Middle frontal gyrus (tissue), 1 donor: ENCODE results near the gene OR52E2.
"Not testable (repeated sequence)": the region's sequence is repeated elsewhere in the genome, so short reads cannot be mapped to it uniquely, and the experiment has no call there.

Source experiments
- DNase-seq: peaks from one replicate; pipeline ENCODE4 v3.0.0-alpha.2; 2015; ENCODE audit warnings: low spot score; ENCODE audit errors: extremely low spot score

The OR52E2 gene

DNA sequence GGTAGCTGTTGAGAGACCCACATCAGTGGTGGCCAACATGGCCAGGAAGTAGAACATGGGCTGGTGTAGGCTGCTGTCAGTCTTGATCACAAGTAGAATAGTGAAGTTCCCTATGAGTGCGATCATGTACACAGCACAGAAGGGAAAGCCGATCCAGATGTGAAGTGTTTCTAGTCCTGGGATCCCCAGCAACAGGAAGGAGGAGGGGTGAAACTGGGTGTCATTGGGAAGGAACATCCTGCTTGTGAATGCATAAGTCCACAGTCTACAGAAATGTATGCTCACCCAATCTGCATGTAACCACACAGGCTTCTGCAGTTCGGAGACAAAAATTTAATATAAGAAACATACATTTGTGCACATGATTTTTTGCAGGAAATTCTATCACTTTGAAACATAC lies at the start of gene OR52E2:
Gene OR52E2, minus strand, starts transcription at position 237 of the 400 bp plus-strand sequence. Its CDS starts 0 bp downstream, at position 237.
- DNase-seq = no peak

DNA sequence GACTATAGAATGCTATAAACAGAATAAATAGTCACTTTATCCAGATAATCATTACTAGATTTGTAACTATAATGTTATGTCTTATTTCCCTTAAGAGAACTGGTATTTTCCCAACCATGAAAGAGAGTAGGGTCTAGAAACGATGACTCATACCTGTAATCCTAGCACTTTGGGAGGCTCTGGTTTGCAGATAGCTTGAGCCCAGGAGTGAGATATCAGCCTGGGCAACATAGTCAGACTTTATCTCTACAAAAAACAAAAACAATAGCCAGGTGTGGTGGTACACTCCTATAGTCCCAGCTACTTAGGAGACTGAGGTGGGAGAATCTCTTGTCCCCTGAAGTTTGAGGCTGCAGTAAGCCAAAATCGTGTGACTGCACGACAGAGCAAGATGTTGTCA lies 47.9 kb upstream of the OR52E2 start:
- DNase-seq = no peak

DNA sequence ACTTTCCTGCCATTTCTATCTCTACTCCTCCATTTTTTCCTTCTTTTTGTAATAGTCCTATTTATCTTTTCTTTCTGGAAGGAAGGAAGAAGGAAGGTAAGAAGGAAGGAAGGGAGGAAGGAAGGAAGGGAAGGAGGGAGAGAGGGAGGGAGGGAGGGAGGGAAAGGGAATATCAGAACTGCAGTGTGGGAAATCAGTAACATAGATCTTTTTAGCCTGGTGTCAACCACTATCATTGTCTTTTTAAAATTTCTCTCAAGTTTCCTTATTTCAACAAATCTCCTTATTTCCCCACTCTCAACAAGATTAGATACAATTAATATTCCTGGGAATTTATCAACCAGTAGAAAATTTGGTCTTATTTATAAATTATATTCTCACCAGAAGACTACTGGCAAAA lies 43.6 kb upstream of the OR52E2 start:
- no peak for DNase-seq

DNA sequence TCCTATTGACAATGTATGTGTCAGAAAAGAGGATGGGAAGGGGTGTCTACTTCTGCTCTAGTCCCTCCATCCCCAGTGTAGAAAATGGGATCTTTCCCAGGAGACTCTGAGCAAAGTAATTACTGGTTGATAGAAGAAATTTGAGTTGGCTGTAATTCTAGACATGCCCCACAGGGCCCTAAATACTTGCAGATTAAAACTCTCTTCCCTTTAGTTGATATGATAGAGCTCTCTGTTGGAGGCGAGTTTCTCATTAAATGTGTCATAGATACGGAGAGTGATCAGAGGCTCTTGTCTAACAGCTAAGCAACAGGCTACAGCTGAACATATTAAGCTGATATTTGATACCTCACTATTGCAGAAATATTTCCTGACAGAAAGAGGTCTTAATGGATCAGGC lies 42.8 kb upstream of the OR52E2 start:
- no peak for DNase-seq

DNA sequence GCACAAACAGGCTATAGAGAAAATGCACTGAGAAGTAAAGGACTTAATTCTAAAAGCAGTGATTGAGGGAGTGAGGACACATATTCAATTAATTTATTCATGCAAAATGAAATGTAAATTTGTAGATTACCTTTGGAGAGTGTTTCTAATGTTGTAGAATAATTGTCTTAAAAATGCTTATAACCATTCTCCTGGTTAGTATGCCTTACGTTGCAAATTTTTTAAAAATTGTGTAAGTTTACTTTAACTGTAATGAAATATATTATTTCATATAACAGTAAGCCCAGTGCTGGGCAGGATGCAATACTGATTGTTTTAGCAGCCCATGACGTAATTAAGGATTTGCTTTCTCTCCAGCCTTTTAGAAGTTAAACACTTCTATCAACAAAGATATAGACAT lies 36.6 kb upstream of the OR52E2 start:
- no peak for DNase-seq

DNA sequence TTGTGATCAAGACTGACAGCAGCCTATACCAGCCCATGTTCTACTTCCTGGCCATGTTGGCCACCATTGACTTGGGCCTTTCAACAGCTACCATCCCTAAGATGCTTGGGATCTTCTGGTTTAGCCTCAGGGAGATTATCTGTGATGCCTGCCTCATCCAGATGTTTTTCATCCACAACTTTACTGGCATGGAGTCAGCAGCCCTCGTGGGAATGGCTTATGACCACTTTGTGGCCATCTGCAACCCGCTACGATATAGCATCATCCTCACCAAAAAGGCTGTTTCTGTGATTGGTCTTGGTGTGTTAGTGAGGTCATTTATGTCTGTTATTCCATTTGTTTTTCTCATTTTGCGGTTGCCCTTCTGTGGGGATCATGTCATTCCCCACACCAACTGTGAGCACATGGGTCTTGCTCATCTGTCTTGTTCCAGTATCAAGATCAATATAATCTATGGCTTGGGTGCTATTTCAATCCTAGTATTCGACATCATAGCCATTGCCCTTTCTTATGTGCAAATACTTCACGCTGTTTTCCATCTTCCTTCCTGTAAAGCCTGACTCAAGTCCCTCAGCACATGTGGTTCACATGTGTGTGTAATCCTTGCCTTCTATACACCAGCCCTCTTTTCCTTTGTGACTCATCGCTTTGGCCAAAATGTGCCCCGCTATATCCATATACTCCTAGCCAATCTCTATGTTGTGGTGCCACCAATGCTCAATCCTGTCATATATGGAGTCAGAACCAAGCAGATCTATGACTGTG lies 33.6 kb upstream of the OR52E2 start:
- no peak for DNase-seq

DNA sequence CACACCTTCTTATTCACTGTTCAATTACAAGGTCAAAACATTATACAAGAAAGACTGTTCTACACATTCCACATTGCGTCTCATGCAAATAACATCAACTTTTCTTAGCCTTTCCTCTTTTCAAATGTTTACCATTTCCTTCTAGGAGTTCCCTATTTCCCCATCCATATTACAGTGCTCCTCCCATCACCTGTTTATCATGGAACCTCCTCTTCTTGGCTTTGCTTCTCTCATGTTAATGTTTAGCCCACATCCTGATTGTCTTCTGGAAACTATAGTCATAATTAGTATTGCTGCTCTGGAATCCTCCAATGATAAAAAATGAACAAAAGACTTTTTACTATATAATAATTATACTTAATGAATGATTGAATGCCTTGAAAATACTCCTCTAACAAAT lies 31.2 kb upstream of the OR52E2 start:
- no peak for DNase-seq

DNA sequence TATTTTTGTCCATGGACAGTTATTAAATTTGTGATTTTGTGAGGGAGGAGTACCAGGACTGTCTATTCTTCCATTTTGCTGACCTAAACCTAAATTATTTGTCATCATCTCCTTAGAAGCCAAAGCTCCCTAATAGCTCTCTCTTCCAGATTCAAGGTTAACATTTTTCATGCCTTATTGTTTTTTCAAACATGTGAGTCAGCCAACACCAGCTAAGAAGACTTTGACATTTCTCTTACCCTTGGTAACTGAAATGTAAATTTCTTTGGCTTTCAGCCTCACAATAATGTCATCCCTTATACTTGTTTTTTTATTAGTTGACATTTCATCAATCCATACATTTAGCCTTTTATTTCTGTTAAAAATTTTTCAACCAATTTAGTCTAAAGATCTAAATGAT lies 29.1 kb upstream of the OR52E2 start:
- no peak for DNase-seq

DNA sequence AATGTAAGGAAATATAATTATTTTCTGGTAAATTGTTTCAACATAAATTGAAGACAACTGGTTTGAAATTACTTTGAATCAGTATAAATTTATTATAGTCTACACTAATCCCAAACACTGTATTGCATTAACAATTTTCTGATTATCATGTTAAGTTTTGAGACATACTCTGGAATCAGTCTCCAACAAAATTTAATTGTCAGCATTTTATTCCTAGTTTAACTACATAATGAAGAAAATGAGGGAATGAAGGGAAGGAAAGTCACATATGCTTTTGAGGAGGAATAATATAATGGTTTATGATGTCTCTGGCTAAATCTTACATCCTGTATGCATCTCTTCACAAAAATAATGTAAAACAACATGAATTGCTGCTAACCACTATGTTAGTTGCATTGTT lies 24.2 kb upstream of the OR52E2 start:
- no peak for DNase-seq

DNA sequence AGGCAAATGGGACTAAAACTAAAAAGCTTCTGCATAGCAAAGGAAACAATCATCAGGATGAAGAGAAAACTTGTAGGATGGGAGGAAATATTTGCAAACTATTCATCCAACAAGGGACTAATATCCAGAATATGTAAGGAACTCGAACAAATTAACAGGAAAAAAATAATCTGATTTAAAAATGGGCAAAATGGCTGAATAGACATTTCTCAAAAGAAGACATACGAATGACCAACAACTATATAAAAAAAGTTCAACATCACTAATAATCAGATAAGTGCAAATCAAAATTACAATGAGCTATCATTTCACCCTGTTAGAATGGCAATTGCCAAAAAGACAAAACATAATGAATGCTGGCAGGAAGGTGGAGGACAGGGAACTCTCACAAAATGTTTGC lies 22.0 kb upstream of the OR52E2 start:
- no peak for DNase-seq

DNA sequence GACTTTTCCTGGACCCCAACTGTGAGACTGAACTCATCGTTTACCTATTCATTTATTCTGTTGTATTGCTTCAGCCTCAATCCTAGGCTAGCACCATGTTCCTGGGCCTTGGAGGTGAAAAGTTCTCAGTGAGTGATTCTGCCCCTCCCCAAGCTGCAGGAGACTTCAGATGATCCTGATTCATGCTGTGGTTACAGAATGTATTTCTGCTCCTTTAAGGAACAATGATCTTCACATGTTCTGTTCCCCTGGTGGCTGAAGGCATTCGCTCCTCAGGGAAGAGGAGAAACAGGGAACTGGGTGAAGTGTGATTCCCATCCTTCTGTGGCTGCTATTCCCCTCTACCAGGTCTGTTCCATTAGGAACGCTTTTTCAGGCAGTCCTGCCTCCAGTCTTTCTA lies 12.4 kb upstream of the OR52E2 start:
- no peak for DNase-seq

DNA sequence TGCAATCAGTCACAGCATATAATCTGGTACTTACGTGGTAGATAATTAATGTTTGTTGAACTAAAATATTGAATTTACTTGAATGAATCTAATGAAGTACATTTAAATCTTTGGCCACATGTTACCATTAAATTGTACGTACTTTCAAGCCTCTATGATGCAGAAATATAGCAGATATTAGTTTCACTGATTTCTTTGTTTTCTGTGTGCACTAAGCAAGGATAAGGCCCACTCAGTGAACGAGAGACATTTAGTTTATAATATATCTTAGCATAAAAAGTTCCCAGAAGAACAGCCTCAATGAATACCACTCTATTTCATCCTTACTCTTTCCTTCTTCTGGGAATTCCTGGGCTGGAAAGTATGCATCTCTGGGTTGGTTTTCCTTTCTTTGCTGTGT lies 9.8 kb upstream of the OR52E2 start, which contains the start of gene OR52E1:
Gene OR52E1, plus strand, starts transcription at position 301 of the 400 bp plus-strand sequence.
- no peak for DNase-seq

DNA sequence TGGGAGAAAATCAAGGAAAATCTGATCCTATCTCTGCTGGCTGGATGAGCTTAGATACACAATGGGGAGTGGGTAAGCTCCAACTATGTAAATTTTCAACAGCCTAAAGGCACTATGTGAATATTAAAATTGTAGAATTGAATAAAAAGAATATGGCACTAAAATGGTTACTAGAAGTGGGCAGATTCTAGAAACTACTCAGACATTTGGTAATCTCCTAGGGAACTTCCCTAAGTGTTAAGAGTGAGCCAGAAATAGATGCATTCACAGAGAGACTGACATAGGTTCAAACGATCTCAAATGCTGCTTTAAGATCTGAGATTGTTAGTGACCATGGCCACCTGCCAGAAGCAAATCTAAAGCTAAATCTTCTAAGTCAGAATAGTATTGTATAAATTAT lies 5.6 kb upstream of the OR52E2 start:
- DNase-seq = no peak

DNA sequence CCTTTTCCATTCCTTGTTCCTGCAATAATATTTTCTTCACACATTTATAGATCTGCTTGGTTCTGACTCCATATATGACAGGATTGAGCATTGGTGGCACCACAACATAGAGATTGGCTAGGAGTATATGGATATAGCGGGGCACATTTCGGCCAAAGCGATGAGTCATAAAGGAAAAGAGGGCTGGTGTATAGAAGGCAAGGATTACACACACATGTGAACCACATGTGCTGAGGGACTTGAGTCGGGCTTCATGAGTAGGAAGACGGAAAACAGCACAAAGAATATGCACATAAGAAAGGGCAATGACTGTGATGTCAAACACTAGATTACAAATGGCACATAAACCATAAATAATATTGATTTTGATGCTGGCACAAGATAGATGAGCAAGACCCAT lies 748 bp downstream of the OR52E2 start:
- DNase-seq = not testable (repeated sequence)

DNA sequence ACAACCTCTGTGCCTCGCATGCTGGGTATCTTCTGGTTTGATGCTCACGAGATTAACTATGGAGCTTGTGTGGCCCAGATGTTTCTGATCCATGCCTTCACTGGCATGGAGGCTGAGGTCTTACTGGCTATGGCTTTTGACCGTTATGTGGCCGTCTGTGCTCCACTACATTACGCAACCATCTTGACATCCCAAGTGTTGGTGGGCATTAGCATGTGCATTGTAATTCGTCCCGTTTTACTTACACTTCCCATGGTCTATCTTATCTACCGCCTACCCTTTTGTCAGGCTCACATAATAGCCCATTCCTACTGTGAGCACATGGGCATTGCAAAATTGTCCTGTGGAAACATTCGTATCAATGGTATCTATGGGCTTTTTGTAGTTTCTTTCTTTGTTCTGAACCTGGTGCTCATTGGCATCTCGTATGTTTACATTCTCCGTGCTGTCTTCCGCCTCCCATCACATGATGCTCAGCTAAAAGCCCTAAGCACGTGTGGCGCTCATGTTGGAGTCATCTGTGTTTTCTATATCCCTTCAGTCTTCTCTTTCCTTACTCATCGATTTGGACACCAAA lies 12.6 kb downstream of the OR52E2 start:
- DNase-seq = no peak

DNA sequence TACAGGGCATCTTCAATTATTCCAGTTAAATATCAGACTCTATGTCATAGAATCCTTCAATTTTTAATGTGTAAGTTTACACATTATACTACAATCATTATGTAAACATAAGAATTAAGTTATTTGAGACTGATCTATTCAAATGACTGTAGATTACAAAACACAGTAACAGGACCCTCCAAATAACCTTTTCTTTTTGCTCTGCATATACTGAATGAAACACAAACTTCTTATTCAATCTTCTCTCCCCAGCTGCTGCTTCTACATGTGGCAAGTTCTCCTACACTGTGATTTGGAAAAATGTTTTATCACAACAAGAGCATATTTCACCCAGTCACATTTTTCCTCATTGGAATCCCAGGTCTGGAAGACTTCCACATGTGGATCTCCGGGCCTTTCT lies 13.2 kb downstream of the OR52E2 start, which contains the start of gene OR52J3:
Gene OR52J3, plus strand, starts transcription at position 301 of the 400 bp plus-strand sequence. Its CDS starts 0 bp downstream, at position 301.
- DNase-seq = no peak

DNA sequence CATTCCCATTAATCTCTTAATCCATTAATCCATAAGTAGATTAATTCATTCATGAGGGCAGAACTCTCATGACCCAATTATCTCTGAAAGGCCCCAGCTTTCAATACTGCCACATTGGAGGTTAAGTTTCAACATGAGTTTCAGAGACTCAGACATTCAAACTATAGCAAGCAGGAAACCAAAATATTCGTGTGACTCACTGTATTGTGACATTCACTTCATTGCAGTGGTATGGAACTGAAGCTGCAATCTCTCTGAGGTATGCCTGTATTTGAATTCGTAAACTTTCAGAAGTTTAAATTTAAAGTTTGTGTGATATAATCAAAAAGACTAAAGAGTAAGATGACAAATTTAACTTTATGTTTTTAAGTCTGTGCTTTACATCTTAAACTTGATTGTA lies 16.0 kb downstream of the OR52E2 start:
- no peak for DNase-seq

DNA sequence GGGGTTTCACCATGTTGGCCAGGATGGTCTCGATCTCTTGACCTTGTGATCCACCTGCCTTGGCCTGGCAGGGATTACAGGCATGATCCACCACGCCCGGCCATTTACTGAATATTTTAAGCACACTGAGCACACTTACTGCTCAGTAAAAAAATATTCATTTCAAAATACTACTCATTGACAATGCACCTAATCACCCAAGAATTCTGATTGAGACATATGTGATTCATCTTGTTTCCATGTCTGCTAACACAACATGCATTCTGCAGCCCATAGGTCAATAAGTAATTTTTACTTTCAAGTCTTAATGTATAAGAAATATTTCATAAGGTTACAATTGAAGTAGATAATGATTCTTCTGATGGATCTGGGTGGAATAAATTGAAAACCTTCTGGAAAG lies 17.3 kb downstream of the OR52E2 start:
- no peak for DNase-seq

DNA sequence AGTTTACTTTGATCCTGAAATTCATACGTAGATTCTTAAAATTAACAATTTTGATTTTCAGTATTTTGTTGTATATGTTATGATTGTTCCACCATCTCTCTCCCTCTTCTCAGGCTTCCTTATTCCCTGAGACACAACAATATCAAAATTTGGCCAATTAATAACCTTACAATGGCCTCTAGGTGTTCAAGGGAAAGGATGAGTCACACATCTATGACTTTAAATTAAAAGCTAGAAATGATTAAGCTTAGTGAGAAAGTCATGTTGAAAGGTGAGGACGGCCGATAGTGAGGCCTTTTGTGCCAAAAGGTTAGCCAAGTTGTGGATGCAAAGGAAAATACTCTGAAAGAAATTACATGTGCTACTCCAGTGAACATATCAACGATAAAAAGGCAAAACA lies 18.6 kb downstream of the OR52E2 start:
- DNase-seq = no peak

DNA sequence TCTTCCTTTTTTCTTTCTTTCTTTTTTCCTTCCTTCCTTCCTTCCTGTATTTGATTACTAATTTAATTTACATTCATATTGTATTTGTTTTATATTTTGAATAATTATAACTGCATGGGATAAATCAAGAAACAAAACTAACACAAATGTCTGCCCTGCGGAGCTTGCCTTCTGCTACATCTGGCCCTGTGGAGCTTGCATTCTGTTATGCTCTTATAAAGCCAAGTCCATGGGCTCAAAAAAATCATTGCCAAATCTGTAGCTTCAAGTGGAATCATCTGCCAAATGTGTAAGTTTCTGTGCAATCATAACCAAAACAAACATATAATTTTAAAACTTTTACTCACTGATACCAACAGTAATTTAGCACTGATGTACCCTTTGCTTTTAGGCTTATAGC lies 21.1 kb downstream of the OR52E2 start:
- no peak for DNase-seq

DNA sequence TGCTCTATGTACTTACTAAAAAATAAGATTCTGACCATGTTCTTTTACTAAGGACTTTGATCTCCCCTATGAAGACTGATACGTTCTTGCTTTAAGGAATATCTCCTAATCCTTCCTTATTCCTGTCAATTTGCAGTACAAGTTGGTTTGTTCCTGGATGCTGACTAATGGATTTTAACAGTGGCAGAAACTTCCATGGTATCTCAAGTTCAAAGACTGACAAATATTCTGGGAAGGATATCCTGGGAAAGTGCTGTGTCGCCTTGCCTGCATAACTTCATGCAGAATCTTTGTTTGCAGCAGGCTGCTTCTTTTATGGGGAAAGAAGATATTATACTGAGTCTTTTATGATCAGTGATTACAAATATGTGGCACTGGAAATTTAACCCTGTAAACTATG lies 21.5 kb downstream of the OR52E2 start:
- DNase-seq = no peak

DNA sequence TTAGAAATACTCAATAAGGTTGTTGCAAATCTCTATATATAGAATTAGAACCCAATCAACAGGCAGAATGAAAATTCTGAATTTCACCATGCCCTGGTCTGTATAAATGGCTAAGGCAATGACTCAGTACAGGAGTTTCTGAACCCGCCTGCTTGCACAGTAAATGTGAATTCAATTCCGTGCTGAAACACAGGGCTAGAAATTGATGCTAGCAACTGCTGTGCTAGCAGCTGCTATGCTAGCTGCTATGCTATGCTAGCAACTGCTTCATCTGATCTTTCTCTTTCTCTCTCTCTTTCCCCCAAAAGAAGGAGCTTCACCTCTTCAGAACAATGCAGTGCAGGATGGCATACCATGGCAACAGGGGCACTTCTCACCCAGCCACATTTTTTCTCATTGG lies 22.8 kb downstream of the OR52E2 start:
- no peak for DNase-seq

DNA sequence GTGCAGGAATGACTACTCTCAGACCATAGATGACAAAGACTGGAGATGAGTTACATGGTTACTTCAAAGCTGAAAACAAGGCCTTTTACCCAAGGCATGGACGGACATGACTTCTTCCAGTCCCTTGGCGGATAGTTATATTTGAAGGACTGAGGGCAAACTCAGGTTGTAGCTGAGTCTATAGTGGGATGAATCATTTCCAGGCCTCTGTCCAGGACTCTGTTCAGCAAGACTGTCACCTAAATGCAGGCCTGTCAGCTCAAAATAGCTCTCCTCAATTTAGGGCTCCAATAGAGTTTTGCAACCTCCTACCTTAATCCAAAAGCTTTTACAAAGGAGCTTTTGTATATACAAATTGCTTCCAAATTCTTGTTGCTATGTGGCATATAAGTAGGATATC lies 37.4 kb downstream of the OR52E2 start:
- no peak for DNase-seq
